Measurements from ENCODE around the gene SPTB. TPM values are rescaled to one million over a fixed set of nuclear protein-coding genes. Genes with fewer than 3 reads are reported as not detected.

Gene SPTB
- total RNA-seq, 1 donor from 2014 or later: 16.7 TPM

DNA sequence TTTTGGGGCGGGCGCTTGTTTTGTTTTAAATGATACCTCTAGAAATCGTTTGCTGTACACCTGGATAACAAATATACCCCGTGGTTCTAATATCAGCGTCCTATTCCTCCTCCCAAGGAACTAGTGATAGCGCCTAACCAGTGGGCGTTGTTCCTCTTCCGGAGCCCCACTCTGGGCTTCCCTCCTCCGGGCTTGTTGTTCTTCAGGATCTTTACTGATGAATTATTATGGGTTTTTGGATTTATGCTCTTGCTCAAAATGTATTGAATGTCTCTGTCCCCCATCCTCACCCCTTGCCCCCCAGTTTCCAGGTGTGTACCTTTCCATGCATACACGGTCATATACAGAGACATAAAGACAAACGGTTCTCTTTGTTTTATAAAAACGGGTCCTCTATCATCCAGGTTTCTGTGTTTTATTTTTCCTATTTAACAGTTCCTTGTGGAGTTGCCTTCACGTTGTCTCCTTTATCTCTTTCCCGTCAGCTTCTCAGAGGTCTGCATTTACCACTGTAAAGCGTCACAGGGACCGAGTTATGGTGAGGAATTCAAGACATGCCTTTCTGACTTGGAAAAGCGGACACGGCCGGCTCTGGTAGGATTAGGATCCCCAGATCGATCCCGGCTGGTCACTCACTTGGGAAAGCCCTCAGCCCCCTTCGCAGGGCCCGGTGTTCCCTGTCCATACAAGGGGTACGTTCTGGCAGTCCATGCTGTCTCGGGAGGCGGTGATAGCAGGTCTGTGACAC, 176.1 kb downstream of the SPTB start:
- DNase-seq (ENCODE audit: low spot score in 2 of 2) (no peak), FAIRE-seq (no peak)

DNA sequence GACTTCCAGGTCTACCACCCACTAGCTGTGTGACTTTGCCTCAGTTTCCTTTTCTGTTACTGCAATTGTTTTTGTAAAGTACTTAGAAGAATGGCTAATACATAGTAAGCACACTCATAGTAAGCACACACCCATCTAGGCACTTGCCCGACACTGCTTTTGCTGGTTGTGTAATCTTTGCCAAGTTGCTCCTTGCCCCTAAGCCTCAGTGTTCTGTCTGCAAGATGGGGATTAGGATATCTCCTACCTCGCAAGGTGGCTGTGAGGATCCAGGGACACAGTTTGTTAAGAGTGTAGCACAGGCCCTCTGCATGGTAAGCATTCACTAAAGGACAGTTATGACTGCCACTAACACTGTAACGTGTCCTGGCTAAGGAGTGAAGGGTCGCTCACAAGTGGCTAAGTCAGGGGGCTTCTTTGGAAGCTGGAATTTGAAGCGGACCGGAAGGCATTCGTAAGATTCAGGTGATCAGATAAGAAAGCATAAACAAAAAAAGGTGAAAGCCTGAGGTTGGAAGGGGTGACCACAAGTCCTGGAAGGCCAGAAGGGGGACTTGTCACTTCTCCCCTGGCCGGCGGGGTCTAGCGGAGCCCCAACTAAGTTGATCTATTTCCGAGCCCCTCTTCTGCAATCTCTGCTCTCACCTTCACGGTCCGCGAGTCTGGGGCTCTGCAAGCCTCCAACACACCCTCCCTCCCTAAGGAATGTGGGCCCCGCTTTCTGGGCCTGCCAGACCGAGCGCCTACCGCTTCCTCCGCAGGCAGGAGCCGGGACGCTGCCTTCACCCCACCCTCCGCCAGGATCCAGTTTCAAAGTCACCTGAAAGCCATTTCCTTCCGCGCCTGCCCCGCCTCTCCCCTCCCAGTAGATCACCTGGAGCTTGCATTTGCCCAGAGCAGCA, 177.0 kb downstream of the SPTB start:
- no peak for FAIRE-seq
- DNase-seq (ENCODE audit: low spot score in 2 of 2): no peak

- no peak for DNase-seq (ENCODE audit: low spot score in 2 of 2)
- no peak for FAIRE-seq
Observed at GRCh38 chr14:64701660-64702059, 178.0 kb downstream of the SPTB start.

DNA sequence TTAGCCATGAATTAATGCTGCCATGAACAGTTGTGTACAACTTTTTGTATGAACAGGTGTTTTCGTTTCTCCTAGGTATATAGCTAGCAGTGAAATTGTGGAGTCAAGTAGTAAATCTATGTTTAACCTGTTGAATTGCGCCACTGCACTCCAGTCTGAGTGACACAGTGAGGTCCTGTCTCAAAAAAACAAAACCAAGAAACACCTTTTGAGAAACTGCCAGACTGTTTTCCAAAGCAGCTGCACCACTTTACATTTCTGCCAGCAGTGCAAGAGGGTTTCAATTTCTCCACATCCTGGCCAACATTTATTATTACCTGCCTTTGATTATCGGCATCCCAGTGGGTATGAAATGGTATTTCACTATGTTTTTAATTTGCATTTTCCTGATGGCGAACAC, 178.8 kb downstream of the SPTB start:
- DNase-seq (ENCODE audit: low spot score in 2 of 2) (no peak), FAIRE-seq (no peak)

GRCh38 chr14:64700290-64700689, 179.4 kb downstream of the SPTB start:
- DNase-seq (ENCODE audit: low spot score in 2 of 2) (no peak), FAIRE-seq (no peak)

DNA sequence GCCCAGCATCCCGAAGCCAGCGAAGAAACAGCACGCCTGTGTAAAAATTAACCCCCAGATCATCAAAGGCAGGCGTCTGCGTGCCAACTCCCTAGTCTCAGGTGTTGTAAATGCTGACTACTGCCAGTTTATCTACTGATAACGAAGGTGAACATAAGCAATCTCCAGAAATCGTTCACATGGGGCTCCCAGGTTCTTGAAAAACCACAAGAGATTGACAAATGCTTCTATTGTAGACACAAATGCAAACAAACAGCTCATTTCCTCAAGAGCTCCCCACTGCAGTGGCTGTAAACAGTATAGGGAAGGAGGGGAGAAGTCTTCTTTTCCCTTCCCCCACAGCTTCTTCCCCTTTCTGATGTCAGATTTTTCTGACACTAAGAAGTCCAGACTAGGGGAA, 180.8 kb downstream of the SPTB start:
- FAIRE-seq (no peak), DNase-seq (ENCODE audit: low spot score in 2 of 2) (no peak)

DNA sequence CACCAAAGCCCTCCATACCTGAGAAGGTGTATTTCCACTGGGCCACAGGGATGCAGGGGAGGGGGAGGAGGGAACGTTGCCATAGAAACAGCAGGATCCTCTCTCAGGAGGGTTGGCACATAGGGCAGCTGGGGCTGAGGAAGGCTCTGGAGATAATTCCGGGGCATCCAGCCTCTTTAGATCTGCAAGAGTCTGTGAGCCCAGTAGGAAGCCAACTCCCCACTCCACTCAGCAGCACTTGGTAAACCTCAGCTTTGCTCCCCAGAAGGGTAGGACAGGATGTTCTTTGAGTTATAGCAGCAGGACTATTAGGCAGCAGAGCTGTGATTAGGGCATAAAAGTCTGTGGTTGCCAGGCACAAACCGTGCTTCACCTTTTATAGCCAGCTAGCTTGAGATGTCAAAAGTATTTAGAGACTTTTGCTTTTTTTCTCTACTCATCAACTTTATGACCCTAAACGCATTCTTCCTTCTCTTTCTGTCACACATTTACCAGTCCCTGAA, 183.3 kb downstream of the SPTB start:
- DNase-seq (ENCODE audit: low spot score in 2 of 2) (no peak), FAIRE-seq (no peak)

Small RNA genes within 50 kb of the gene (small RNA-seq; reads per million reads assigned to genes)
- not detected for gene RPPH1-2P

Other genes with a start within 250 kb of the SPTB start
- gene PLEKHG3, start 175.5 kb downstream of the SPTB start, total RNA-seq: 7.3 TPM
- gene CHURC1, start 34.5 kb upstream of the SPTB start, total RNA-seq: 32.2 TPM
- not detected for gene GPX2, start 62.8 kb upstream of the SPTB start, total RNA-seq
- gene RAB15, start 92.4 kb upstream of the SPTB start, total RNA-seq: 24.1 TPM
- 5.3 TPM for gene FNTB, start 107.0 kb upstream of the SPTB start, total RNA-seq
- 69.7 TPM for gene MAX, start 222.6 kb upstream of the SPTB start, total RNA-seq

All from frontal cortex (tissue), 4 donors.